SK-N-SH treated with all-trans-retinoic acid at 6 μM for 48 hours (cell line): ENCODE measurements around the gene SH3BP4.
A peak's percentile ranks its signal among the peaks of the same experiment; 100 is the strongest.

ENCODE experiments used
- ATAC-seq: fragments of 200-7000 bp; cut with Tn5 transposase; 3 replicates; pipeline ENCODE4 v1.9.1; 2020; ENCODE audit warnings: mild to moderate bottlenecking, moderate library complexity
- ARNTL ChIP-seq: fragments of 450-650 bp; formaldehyde crosslinking; IDR thresholded peaks from 2 replicates; pipeline ENCODE4 v1.5.0; 2020; ENCODE audit warnings: low read depth, mild to moderate bottlenecking, moderate library complexity, borderline replicate concordance
- BACH2 ChIP-seq: fragments of 250-450 bp; sonication (Bioruptor Pico); IDR thresholded peaks from 2 replicates; pipeline ENCODE4 v1.9.0; 2021; ENCODE audit warnings: mild to moderate bottlenecking, borderline replicate concordance
- CSDC2 ChIP-seq: fragments of 250-450 bp; sonication (Bioruptor Pico); IDR thresholded peaks from 2 replicates; pipeline ENCODE4 v1.5.0; 2020; ENCODE audit warnings: mild to moderate bottlenecking, moderate library complexity
- ESRRG ChIP-seq: fragments of 250-450 bp; sonication (Bioruptor Pico); IDR thresholded peaks from 2 replicates; pipeline ENCODE4 v1.6.1; 2021; ENCODE audit warnings: mild to moderate bottlenecking
- GLIS3 ChIP-seq: fragments of 250-450 bp; sonication (Bioruptor Pico); IDR thresholded peaks from 2 replicates; pipeline ENCODE4 v1.5.0; 2020; ENCODE audit warnings: mild to moderate bottlenecking, moderate library complexity
- ISL1 ChIP-seq: fragments of 250-450 bp; sonication (Bioruptor Pico); IDR thresholded peaks from 2 replicates; pipeline ENCODE4 v2.1.2; 2022; ENCODE audit warnings: mild to moderate bottlenecking, moderate library complexity
- OSR1 ChIP-seq: fragments of 250-450 bp; sonication (Bioruptor Pico); IDR thresholded peaks from 2 replicates; pipeline ENCODE4 v1.8.0; 2022; ENCODE audit warnings: moderate library complexity, mild to moderate bottlenecking, inconsistent platforms
- PPARA ChIP-seq: fragments of 250-450 bp; sonication (Bioruptor Pico); IDR thresholded peaks from 2 replicates; pipeline ENCODE4 v1.5.0; 2020; ENCODE audit warnings: mild to moderate bottlenecking, borderline replicate concordance
- RARB ChIP-seq: fragments of 250-450 bp; sonication (Bioruptor Pico); IDR thresholded peaks from 2 replicates; pipeline ENCODE4 v1.8.0; 2021; ENCODE audit warnings: mild to moderate bottlenecking, moderate library complexity
- SNAI2 ChIP-seq: fragments of 250-450 bp; sonication (Bioruptor Pico); IDR thresholded peaks from 2 replicates; pipeline ENCODE4 v1.5.0; 2020; ENCODE audit warnings: mild to moderate bottlenecking, moderate library complexity
- TCF4 ChIP-seq: fragments of 250-450 bp; sonication (Bioruptor Pico); IDR thresholded peaks from 2 replicates; pipeline ENCODE4 v1.8.0; 2021; ENCODE audit warnings: mild to moderate bottlenecking, moderate library complexity, borderline replicate concordance
- TOX ChIP-seq: fragments of 250-450 bp; sonication (Bioruptor Pico); IDR thresholded peaks from 2 replicates; pipeline ENCODE4 v1.8.0; 2021; ENCODE audit warnings: mild to moderate bottlenecking, moderate library complexity, borderline replicate concordance
- ZC3H10 ChIP-seq: fragments of 250-450 bp; sonication (Bioruptor Pico); IDR thresholded peaks from 2 replicates; pipeline ENCODE4 v1.5.1; 2021; ENCODE audit warnings: mild to moderate bottlenecking, moderate library complexity
- ZFP3 ChIP-seq: fragments of 250-450 bp; sonication (Bioruptor Pico); IDR thresholded peaks from 2 replicates; pipeline ENCODE4 v1.5.0; 2020; ENCODE audit warnings: mild to moderate bottlenecking, moderate library complexity
- ZNF565 ChIP-seq: fragments of 450-650 bp; formaldehyde crosslinking; conservative IDR thresholded peaks from 2 replicates; pipeline ENCODE4 v1.5.0; 2020; ENCODE audit warnings: low read depth, mild to moderate bottlenecking, moderate library complexity
- ZNF70 ChIP-seq: fragments of 450-650 bp; formaldehyde crosslinking; IDR thresholded peaks from 2 replicates; pipeline ENCODE4 v1.5.0; 2020; ENCODE audit warnings: mild to moderate bottlenecking, moderate library complexity
- ZNF8 ChIP-seq: fragments of 450-650 bp; formaldehyde crosslinking; IDR thresholded peaks from 2 replicates; pipeline ENCODE4 v1.5.0; 2020; ENCODE audit warnings: mild to moderate bottlenecking, moderate library complexity
- TF ChIP-seq, protein P1 (sequence below): fragments of 250-450 bp; sonication (Bioruptor Pico); IDR thresholded peaks from 2 replicates; pipeline ENCODE4 v1.5.1; 2020; ENCODE audit warnings: low read depth, mild to moderate bottlenecking, moderate library complexity
- TF ChIP-seq, protein P2 (sequence below): fragments of 250-450 bp; sonication (Bioruptor Pico); IDR thresholded peaks from 2 replicates; pipeline ENCODE4 v1.5.0; 2020; ENCODE audit warnings: mild to moderate bottlenecking, moderate library complexity

SH3BP4 gene

DNA sequence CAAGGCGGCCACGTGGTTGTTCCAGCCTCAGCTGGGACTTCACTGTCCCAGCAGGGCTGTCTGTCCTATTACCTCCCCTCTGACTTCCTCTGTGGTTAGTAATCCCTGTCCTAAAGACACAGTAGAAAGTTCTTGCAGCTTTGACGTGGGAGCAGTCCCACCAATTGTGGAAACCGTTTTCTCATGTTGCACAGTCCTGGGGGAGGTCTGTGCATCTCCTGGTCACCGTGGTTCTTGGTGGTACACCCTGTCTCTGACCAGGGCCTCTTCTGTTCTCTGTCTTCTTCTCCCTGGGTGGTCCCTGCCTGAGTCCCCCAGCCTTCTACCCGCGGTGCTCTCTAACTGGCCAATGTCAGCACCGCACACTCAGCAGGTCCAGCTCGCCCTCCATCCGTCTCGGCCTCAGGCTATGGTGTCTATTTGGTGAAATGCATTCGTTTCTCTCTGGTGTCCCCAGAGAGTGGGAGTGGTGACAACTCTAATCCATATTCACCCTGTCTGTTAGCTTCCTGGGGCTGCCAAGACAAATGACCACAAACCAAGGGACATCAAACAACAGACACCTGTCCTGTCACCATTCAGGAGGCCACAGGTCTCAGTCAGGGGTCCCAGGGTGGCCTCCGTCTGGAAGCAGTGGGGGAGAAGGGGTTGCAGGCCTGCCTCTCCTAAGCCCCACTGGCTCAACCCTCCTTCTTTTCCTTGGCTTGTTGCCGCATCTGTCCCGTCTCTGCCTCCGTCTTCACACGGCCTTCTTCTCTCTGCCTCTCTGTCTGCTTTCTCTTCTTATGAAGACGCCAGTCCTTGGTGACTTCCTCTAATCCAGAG, 99.8 kb downstream of the SH3BP4 start:
- no peak for TF ChIP-seq ZC3H10 (CRISPR knock-in tag)
- ATAC-seq, result peak; percentile 47

DNA sequence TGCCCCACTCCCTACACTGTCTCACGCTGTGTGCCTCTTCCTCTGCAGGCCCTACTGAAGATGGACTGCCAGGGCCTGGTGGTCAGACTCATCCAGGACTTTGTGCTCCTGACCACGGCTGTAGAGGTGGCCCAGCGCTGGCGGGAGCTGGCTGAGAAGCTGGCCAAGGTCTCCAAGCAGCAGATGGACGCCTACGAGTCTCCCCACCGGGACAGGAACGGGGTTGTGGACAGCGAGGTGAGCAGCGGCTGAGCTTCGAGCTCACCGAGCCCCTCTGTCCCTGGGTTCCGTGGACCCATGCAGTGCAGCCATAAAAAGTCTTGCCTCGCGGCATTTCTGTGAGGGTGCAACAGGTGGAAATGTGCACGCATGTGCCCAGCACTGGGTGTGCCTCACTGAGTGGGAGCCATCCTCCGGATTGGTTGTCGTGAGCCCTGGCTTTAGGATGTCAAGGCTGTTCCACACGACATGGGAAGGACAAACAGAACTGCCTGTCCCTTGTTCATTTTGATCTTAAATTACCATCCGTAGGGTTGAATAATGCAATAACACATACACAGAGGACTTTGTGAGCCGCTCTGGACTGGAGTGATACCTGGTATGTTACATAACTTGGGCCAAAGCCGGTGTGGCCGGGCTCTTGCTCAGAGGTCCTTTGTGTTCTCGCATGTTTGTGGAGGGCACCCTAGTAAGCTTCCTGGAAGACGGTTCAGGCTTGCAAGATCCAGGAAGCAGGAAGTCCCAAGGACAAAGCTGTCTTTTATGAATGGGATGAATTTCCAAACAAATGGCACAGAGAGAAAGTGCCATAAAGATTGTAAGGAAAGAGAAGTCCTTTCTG, 100.9 kb downstream of the SH3BP4 start:
- no peak for TF ChIP-seq ZNF8 (CRISPR knock-in tag)
- no peak for TF ChIP-seq SNAI2
- no peak for TF ChIP-seq CSDC2 (CRISPR knock-in tag)
- TF ChIP-seq, protein P1, sequence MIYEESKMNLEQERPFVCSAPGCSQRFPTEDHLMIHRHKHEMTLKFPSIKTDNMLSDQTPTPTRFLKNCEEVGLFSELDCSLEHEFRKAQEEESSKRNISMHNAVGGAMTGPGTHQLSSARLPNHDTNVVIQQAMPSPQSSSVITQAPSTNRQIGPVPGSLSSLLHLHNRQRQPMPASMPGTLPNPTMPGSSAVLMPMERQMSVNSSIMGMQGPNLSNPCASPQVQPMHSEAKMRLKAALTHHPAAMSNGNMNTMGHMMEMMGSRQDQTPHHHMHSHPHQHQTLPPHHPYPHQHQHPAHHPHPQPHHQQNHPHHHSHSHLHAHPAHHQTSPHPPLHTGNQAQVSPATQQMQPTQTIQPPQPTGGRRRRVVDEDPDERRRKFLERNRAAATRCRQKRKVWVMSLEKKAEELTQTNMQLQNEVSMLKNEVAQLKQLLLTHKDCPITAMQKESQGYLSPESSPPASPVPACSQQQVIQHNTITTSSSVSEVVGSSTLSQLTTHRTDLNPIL (CRISPR knock-in tag), result no peak
- TF ChIP-seq TOX (CRISPR knock-in tag), result no peak
- TF ChIP-seq GLIS3 (CRISPR knock-in tag), result no peak
- TF ChIP-seq PPARA (CRISPR knock-in tag), result no peak
- no peak for TF ChIP-seq BACH2 (CRISPR knock-in tag)
- TF ChIP-seq ZFP3 (CRISPR knock-in tag), result no peak
- TF ChIP-seq ESRRG (CRISPR knock-in tag), result no peak
- no peak for TF ChIP-seq ZC3H10 (CRISPR knock-in tag)
- no peak for ATAC-seq

DNA sequence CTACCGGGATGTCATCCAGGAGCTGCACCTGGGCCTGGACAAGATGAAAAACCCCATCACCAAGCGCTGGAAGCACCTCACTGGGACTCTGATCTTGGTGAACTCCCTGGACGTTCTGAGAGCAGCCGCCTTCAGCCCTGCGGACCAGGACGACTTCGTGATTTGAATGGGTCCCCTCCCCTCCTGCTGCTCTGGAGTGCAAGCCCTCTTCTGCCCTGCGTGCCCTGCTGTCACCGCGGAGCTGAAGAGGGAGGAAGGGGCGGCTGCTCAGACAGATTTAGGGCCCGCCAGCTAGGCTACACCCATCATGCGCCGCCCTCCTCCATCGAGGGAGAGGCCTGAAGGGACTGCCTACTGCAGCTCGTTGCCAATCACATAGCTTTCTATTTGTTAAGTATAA, 101.8 kb downstream of the SH3BP4 start:
- ATAC-seq, result no peak
- TF ChIP-seq RARB (CRISPR knock-in tag) (no peak), TOX (CRISPR knock-in tag) (no peak)

DNA sequence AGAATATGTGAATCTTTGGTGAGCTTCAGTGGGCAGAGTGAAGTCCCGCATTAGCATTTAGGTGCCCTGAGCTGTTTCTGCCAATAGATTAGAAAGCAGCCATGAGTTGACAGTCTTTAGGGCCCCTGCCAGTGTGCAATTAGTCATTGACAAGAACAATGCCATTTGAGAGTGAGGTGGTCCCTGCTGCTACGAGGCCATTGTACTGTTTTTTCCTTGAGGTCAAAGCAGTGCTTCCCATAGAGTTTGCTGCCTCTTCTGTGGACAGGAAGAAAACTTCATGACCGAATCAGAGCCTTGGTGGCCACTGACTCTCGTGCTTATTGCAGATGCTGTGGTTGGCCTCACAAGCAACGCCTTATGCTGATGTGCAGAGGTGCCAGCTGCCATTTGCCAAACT, 102.7 kb downstream of the SH3BP4 start:
- no peak for TF ChIP-seq BACH2 (CRISPR knock-in tag)
- ATAC-seq, result no peak

DNA sequence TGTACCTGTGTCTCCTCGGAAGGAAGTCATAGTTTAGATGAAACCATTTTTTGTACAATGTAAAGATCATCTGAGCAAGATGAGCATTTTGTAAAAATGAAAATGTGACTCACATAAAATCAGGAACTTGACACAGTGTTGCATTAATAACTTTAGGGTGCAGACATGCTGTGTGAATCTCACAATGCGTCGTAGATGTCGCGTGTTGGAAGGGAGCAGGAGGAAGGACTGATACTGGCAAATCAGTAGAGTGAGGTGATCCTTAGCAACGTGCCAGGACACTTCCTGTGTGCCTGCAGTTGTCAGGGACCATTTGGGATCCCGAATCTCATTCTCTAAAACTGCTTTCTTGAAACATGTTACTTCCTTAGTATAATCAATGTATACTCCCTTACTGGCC, 103.1 kb downstream of the SH3BP4 start:
- no peak for ATAC-seq
- TF ChIP-seq TCF4 (CRISPR knock-in tag) (no peak), BACH2 (CRISPR knock-in tag) (no peak), ESRRG (CRISPR knock-in tag) (no peak), ZNF565 (CRISPR knock-in tag) (no peak), TOX (CRISPR knock-in tag) (no peak), ZFP3 (CRISPR knock-in tag) (no peak), ZNF70 (CRISPR knock-in tag) (no peak), SNAI2 (no peak), CSDC2 (CRISPR knock-in tag) (no peak)
- TF ChIP-seq, protein P1 (CRISPR knock-in tag), result no peak
- TF ChIP-seq, protein P2, sequence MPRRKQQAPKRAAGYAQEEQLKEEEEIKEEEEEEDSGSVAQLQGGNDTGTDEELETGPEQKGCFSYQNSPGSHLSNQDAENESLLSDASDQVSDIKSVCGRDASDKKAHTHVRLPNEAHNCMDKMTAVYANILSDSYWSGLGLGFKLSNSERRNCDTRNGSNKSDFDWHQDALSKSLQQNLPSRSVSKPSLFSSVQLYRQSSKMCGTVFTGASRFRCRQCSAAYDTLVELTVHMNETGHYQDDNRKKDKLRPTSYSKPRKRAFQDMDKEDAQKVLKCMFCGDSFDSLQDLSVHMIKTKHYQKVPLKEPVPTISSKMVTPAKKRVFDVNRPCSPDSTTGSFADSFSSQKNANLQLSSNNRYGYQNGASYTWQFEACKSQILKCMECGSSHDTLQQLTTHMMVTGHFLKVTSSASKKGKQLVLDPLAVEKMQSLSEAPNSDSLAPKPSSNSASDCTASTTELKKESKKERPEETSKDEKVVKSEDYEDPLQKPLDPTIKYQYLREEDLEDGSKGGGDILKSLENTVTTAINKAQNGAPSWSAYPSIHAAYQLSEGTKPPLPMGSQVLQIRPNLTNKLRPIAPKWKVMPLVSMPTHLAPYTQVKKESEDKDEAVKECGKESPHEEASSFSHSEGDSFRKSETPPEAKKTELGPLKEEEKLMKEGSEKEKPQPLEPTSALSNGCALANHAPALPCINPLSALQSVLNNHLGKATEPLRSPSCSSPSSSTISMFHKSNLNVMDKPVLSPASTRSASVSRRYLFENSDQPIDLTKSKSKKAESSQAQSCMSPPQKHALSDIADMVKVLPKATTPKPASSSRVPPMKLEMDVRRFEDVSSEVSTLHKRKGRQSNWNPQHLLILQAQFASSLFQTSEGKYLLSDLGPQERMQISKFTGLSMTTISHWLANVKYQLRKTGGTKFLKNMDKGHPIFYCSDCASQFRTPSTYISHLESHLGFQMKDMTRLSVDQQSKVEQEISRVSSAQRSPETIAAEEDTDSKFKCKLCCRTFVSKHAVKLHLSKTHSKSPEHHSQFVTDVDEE, result no peak

DNA sequence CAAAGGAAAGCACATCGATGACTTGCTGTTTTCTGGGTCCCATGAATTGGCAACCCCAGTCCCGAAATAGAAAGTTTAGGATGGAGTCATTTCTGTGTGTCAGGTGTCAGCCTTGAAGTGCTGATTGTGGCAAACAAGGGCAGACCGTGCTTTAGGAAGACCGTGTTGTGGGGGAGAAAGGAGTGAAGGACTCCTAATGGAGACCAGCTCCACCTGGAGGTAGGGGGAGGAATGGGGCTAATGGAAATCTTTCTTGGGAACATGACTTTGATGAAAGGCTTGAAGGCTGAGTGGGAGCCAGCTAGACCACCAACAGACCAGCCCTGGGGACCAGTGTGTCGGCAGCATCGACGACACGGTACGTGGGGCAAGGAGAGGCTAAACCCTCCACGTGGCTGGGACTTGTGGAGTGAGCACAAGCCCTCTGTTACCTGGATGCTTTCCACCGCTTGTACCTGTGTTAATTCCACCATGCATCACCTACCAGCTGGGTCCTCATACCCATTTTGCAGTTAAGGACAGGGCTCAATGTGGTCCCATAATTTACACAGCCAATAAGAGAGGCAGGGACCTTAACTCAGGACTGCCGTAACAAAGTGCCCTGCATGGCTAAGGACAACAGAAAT, 104.2 kb downstream of the SH3BP4 start:
- no peak for ATAC-seq
- TF ChIP-seq CSDC2 (CRISPR knock-in tag) (no peak), ZNF70 (CRISPR knock-in tag) (no peak), ARNTL (CRISPR knock-in tag) (no peak), OSR1 (CRISPR knock-in tag) (no peak), RARB (CRISPR knock-in tag) (no peak), ISL1 (CRISPR knock-in tag) (no peak), TCF4 (CRISPR knock-in tag) (no peak), TOX (CRISPR knock-in tag) (no peak)
